Measurements from ENCODE around the gene TUBA8. TPM values are rescaled to one million over a fixed set of nuclear protein-coding genes. Genes with fewer than 3 reads are reported as not detected.
A peak's percentile ranks its signal among the peaks of the same experiment; 100 is the strongest.
"Not testable (repeated sequence)": the region's sequence is repeated elsewhere in the genome, so short reads cannot be mapped to it uniquely, and the experiment has no call there.

The TUBA8 gene
- total RNA-seq (10 to 100 TPM; 17.2 to 60.5 TPM), polyA plus RNA-seq (ENCODE audit: insufficient read depth, low read depth, low replicate concordance) (66.6 TPM)
- long read RNA-seq, donor 1: 0 reads
- long read RNA-seq, donor 2: 0 reads

DNA sequence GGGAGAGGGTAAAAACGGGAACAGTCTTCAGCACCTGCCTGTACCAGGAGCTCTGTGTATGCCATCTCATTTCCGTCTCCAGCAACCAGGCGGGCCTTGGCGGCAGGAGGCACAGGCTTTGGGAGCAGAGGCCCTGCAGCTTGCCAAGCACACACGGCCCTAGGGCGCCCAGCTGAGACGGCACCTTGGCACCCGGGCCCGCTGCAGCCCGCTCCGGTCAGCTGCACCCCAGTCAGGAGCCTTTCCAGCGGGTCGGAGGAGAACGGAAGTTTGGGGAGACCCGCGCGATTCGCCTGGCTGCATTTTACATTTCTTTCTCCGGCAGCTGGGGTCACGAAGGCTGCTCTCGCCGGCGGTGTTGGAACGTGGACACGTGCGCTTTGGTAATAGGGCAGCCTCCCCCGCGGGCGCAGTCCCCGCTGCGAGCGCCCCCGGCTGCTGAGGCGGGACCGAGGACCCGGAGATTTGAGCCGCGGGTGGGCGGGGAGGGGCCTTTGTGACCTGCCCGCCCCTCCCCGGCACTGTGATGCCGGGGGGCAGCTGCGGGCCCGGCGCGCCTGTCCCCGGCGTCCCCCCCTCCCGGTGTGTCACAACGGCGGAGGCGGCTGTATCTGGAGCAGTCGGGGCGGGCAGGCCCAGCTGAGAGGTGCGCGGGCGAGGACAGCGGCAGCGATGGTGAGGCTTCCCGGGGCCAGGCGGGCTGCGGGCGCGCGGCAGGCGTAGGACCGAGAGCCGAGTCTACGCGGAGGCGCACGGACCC lies at the start of gene TUBA8:
TSS of gene TUBA8 (plus strand) at position 616 of the 760 bp plus-strand sequence. CDS start at position 673, 57 bp downstream.
- Histone ChIP-seq H3K27me3 (no peaks in the 10 kb centered on the region), H3K4me1 (peaks cover 12% of the 10 kb centered on the region), H3K9me3 (no peaks in the 10 kb centered on the region), H3K27ac (no peak within 1 kb of the TSS), H3K36me3 (ENCODE audit: low read depth, missing control alignments) (no peaks in the 10 kb centered on the region), H3K4me3 (peak within 1 kb of the TSS; percentile 47 to 59)
- TF ChIP-seq, protein P1, sequence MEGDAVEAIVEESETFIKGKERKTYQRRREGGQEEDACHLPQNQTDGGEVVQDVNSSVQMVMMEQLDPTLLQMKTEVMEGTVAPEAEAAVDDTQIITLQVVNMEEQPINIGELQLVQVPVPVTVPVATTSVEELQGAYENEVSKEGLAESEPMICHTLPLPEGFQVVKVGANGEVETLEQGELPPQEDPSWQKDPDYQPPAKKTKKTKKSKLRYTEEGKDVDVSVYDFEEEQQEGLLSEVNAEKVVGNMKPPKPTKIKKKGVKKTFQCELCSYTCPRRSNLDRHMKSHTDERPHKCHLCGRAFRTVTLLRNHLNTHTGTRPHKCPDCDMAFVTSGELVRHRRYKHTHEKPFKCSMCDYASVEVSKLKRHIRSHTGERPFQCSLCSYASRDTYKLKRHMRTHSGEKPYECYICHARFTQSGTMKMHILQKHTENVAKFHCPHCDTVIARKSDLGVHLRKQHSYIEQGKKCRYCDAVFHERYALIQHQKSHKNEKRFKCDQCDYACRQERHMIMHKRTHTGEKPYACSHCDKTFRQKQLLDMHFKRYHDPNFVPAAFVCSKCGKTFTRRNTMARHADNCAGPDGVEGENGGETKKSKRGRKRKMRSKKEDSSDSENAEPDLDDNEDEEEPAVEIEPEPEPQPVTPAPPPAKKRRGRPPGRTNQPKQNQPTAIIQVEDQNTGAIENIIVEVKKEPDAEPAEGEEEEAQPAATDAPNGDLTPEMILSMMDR (IDR thresholded peaks at IDR 0.05): no peak
- no peak for TF ChIP-seq POLR2A (IDR thresholded peaks at IDR 0.05)
- peak; percentile 44 for DNase-seq
- WGBS, 2 donors: 0 to 1% methylated on average over 33 to 49 of the region's 72 CpGs
- intact Hi-C loops (cut with DNase I; ENCODE audit: low total_unique reads): no loop called here

DNA sequence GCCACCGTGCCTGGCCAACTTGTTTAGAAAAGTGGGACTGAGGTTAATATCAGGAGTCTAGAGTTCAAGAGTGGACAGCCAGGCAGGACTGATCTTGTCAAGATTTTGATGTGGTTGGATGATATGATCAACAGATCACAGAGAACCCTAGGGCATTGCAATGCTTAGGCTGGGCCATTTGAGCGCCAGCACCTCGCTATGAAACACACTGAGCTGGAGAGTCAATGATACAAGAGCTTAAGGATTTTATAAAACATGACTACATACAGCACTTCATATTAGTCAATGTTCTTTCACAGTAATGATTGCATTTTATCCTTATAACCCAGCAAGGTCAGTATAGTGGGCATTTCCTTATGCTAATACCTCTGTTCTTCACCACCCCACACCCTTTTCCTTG lies 48.2 kb upstream of the TUBA8 start:
- intact Hi-C loops (cut with DNase I; ENCODE audit: low total_unique reads): no loop called here
- Histone ChIP-seq H3K9me3 (no peaks in the 10 kb centered on the region), H3K27me3 (no peaks in the 10 kb centered on the region), H3K4me3 (no peak overlapping the region), H3K36me3 (ENCODE audit: low read depth, missing control alignments) (no peaks in the 10 kb centered on the region), H3K4me1 (peaks cover 11% of the 10 kb centered on the region), H3K27ac (no peak overlapping the region)
- DNase-seq: no peak
- WGBS, 2 donors: 97 to 100% methylated on average over 3 of the region's 3 CpGs
- TF ChIP-seq POLR2A (IDR thresholded peaks at IDR 0.05): no peak
- TF ChIP-seq, protein P1 (IDR thresholded peaks at IDR 0.05): no peak

DNA sequence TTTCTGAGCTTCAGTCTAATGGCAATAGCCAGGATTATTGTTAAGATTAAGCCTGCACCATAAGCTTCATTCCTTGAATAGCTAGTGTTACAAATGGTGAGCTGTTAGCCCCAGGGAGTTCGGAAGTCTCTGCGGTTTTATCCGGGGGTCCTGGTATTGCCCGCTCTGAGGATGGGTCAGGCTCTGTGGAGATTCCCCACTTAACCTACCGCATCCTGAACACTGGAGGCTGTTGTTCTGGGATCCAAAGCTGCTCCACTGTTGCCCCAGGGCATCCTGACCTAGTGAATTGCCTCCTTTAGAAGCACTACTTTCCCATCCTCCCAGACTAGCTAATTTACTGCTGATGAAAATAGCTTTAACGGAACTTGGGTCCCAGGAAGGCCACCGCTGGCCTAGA lies 47.3 kb upstream of the TUBA8 start:
- Histone ChIP-seq H3K27ac (no peak overlapping the region), H3K4me3 (no peak overlapping the region), H3K9me3 (no peaks in the 10 kb centered on the region), H3K36me3 (ENCODE audit: low read depth, missing control alignments) (no peaks in the 10 kb centered on the region), H3K4me1 (peaks cover 10% of the 10 kb centered on the region), H3K27me3 (no peaks in the 10 kb centered on the region)
- no peak for DNase-seq
- 88 to 94% methylated on average over 4 to 7 of the region's 7 CpGs for WGBS, 2 donors
- intact Hi-C loops (cut with DNase I; ENCODE audit: low total_unique reads): no loop called here
- TF ChIP-seq, protein P1 (IDR thresholded peaks at IDR 0.05): no peak
- no peak for TF ChIP-seq POLR2A (IDR thresholded peaks at IDR 0.05)

DNA sequence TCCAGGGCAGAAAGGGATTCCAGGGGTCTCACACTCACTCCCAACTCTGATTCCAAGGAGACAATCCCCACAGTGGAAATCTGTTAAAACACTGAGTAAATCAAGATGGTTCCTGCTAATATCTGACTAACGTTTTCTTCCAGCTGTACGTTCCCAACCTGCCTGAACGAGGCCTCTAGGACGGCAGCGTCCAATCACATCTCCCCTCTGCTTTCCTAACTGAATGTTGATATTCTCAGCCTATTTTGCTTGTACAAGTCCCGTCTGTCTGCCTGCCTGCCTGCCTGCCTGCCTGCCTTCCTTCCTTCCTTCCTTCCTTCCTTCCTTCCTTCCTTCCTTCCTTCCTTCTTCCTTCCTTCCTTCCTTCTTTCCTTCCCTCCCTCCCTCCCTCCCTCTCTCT lies 46.9 kb upstream of the TUBA8 start:
- H3K4me3 ChIP-seq; H3K9me3 ChIP-seq; H3K27me3 ChIP-seq; intact Hi-C loops (cut with DNase I; ENCODE audit: low total_unique reads); DNase-seq; H3K36me3 ChIP-seq (ENCODE audit: low read depth, missing control alignments); H3K27ac ChIP-seq: not testable (repeated sequence)
- WGBS, 2 donors: 80 to 89% methylated on average over 6 of the region's 6 CpGs
- peaks cover 11% of the 10 kb centered on the region for H3K4me1 ChIP-seq

DNA sequence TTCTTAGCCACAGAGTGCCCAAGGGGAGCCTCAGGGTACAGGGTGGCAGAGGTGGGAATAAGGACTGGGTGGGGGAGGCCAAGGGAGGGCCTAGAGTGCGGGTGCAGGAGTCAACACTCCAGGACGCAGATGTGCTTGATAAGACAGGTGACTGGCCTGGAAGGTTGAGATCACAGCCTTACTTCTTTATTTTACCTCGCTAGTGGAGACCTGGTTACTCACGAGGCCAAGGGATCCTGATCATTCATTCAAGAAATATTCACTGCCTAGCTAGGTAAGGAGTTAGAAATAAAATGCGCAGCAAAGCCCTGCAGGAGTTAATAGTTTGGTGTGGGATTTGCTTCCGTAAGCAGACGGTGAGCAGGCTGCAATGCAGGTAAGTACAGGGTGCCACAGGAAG lies 46.0 kb upstream of the TUBA8 start:
- Histone ChIP-seq H3K27ac (no peak overlapping the region), H3K9me3 (no peaks in the 10 kb centered on the region), H3K4me1 (peaks cover 16% of the 10 kb centered on the region), H3K27me3 (no peaks in the 10 kb centered on the region), H3K36me3 (ENCODE audit: low read depth, missing control alignments) (no peaks in the 10 kb centered on the region), H3K4me3 (no peak overlapping the region)
- intact Hi-C loops (cut with DNase I; ENCODE audit: low total_unique reads): no loop called here
- WGBS, 2 donors: 92 to 97% methylated on average over 7 of the region's 7 CpGs
- no peak for TF ChIP-seq POLR2A (IDR thresholded peaks at IDR 0.05)
- TF ChIP-seq, protein P1 (IDR thresholded peaks at IDR 0.05): no peak
- DNase-seq: no peak

Measured in testis (tissue), 5 donors.